ENCODE results near the gene CUEDC1. TPM values are rescaled to one million over a fixed set of nuclear protein-coding genes. Genes with fewer than 3 reads are reported as not detected.

CUEDC1 gene
- total and polyA plus RNA-seq, 2 of the 13 experiments (the other 11 are each of a cell fraction or from before 2014, with no cell fraction given) = 7.4 to 12.9 TPM

DNA sequence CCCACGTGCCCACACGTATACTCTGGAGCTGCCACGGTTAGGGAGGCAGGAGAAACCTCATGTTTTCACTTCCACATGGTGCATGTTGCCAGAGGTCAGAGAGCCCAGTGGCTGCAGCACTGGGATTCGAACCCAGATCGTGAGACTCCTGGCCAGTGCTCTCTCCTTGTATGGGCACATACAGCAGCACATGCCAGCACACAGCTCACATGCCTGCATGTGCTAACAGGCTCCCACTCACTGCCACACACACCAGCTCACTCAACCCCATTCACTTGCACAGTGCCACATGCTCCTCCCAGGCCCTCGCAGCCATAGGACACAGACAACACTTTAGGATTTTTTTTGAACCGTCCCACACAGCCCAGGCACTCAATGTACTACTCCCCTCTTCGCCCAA, 55.8 kb downstream of the CUEDC1 start (continued):
- no peak for TF ChIP-seq NFATC3 (CRISPR knock-in tag; IDR thresholded peaks at IDR 0.05)
- no peak for TF ChIP-seq BRCA1 (CRISPR knock-in tag; IDR thresholded peaks at IDR 0.05)
- TF ChIP-seq, protein P1, sequence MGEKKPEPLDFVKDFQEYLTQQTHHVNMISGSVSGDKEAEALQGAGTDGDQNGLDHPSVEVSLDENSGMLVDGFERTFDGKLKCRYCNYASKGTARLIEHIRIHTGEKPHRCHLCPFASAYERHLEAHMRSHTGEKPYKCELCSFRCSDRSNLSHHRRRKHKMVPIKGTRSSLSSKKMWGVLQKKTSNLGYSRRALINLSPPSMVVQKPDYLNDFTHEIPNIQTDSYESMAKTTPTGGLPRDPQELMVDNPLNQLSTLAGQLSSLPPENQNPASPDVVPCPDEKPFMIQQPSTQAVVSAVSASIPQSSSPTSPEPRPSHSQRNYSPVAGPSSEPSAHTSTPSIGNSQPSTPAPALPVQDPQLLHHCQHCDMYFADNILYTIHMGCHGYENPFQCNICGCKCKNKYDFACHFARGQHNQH (CRISPR knock-in tag; IDR thresholded peaks at IDR 0.05) = 0 out of 2 replicates have a peak, but pooled peaks have one; percentile 8

DNA sequence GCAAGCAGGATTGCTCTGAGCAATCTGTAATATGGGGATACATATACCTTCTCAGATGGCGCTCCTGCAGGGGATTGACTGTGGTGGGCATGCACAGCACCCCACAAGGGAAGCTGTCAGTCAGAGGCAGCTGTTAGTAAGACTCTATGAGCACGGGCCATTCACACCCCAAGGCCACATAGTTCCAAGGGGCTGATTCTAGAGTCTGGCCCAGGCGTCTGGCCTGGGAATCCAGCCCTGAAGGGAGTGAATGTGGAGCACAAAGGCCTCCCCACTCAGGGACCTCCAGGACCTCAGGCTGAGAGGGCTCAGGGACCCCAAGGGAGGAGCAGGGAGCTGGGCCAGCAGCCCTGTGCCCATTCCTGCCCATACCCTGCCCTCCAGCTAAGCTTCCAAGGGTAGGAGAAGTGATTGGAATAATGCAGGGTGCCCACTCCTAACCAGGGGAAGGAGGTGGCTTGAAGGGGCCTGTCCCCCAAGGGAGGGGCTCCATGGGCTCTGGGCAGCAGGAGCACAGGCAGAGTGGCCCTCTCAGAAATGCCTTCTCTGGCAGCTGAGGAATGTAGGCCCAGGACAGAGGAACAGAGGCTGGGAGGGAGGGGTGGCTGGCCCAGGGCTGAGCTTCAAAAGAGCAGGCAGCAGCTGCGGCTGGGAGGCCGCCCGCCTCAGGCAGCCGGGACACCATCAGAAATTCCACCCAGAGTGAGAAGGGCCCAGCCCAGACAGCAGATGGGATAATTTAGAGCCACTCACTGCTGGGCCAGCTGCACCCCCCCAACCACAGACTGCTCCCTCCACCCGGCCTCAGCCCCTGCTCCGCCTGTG, 56.5 kb downstream of the CUEDC1 start:
- Histone ChIP-seq H3K27me3 (ENCODE audit: control insufficient read depth in 1 of 2, insufficient read depth in 2 of 2, low read length in 2 of 2) (no peaks in the 10 kb centered on the region), H3K27ac (ENCODE audit: extremely low read length, insufficient read depth, low read length) (peak overlapping the region; percentile 10), H4K20me1 (ENCODE audit: insufficient read depth, low read length) (no peaks in the 10 kb centered on the region), H3K9ac (ENCODE audit: insufficient read depth, low read depth, low read length) (peak overlapping the region; percentile 24), H3K36me3 (replicated peaks in 1 of 2; ENCODE audit: control insufficient read depth in 1 of 2, insufficient read depth in 2 of 2, low read length in 2 of 2) (no peaks in the 10 kb centered on the region), H3K79me2 (ENCODE audit: insufficient read depth, low read length) (no peaks in the 10 kb centered on the region), H3K4me3 (replicated peaks in 1 of 3; ENCODE audit: insufficient read depth in 1 of 3, low read depth in 2 of 3, low read length in 3 of 3) (no peak overlapping the region), H3K4me1 (ENCODE audit: insufficient read depth, low read length) (peaks cover 80% of the 10 kb centered on the region), H3K9me3 (ENCODE audit: low read length) (no peaks in the 10 kb centered on the region), H3K4me2 (ENCODE audit: low read depth, low read length) (0 out of 2 replicates have a peak overlapping the region, but pooled peaks have one; percentile 18), H2AFZ (ENCODE audit: low read length) (no peak overlapping the region)
- ChIA-PET CTCF (ENCODE audit: low intra/inter-chr PET ratio, low total read pairs) (no interaction called here), POLR2A (interaction anchor here (0.9 to 3.2 kb wide), 6 partner anchors 19 to 95 kb away, joined by 3 to 9 read pairs (median 4); partner anchors contain the start of genes CUEDC1 and MRPS23)
- WGBS (ENCODE audit: low lambda C conversion rate) = 62% methylated on average over 6 of the region's 9 CpGs
- peak; percentile 61 for ATAC-seq
- DNase-seq (ENCODE audit: low spot score) = peak; percentile 72
- intact Hi-C loops (cut with micrococcal nuclease; ENCODE audit: unreplicated experiment) (no loop called here), in situ Hi-C loops (cut with HindIII; ENCODE audit: extremely low pct_ligation_motif_present, low pct_unique_long_range_greater_than_20kb) (loop anchor here (10.0 kb wide), 1 partner anchor 216 kb away; no protein-coding TSS in a partner anchor)
- BruUV-seq (replicated peaks) = no TSS peak
- no peak for FAIRE-seq
- TF ChIP-seq ATM (IDR thresholded peaks at IDR 0.05; ENCODE audit: borderline replicate concordance) (no peak), TSC22D2 (CRISPR knock-in tag; IDR thresholded peaks at IDR 0.05; ENCODE audit: borderline replicate concordance) (no peak), ZNF768 (CRISPR knock-in tag; IDR thresholded peaks at IDR 0.05) (no peak), ZFY (CRISPR knock-in tag; IDR thresholded peaks at IDR 0.05) (no peak), GPN1 (CRISPR knock-in tag; IDR thresholded peaks at IDR 0.05; ENCODE audit: borderline replicate concordance) (no peak), ZFAT (CRISPR knock-in tag; conservative IDR thresholded peaks at IDR 0.05) (no peak), ZNF816 (CRISPR knock-in tag; IDR thresholded peaks at IDR 0.05; ENCODE audit: borderline replicate concordance) (no peak), SNRNP70 (IDR thresholded peaks at IDR 0.05; ENCODE audit: low read depth, low read length) (no peak), ZNF337 (CRISPR knock-in tag; IDR thresholded peaks at IDR 0.05; ENCODE audit: borderline replicate concordance, low read depth) (no peak), HCFC1 (IDR thresholded peaks at IDR 0.05; ENCODE audit: low read depth, low read length) (no peak), RXRA (CRISPR knock-in tag; IDR thresholded peaks at IDR 0.05) (peak; percentile 52), ZMYM2 (CRISPR knock-in tag; IDR thresholded peaks at IDR 0.05) (no peak), RBM39 (IDR thresholded peaks at IDR 0.05; ENCODE audit: low read depth, low read length, poor library complexity, severe bottlenecking) (no peak), ZFX (CRISPR knock-in tag; IDR thresholded peaks at IDR 0.05; ENCODE audit: low read depth) (peak; percentile 48), ZNF468 (CRISPR knock-in tag; IDR thresholded peaks at IDR 0.05) (no peak), REPIN1 (CRISPR knock-in tag; IDR thresholded peaks at IDR 0.05; ENCODE audit: borderline replicate concordance, low read depth) (no peak), DNMT3B (CRISPR knock-in tag; conservative IDR thresholded peaks at IDR 0.05) (no peak)
- TF ChIP-seq, protein P2, sequence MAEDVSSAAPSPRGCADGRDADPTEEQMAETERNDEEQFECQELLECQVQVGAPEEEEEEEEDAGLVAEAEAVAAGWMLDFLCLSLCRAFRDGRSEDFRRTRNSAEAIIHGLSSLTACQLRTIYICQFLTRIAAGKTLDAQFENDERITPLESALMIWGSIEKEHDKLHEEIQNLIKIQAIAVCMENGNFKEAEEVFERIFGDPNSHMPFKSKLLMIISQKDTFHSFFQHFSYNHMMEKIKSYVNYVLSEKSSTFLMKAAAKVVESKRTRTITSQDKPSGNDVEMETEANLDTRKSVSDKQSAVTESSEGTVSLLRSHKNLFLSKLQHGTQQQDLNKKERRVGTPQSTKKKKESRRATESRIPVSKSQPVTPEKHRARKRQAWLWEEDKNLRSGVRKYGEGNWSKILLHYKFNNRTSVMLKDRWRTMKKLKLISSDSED (CRISPR knock-in tag; IDR thresholded peaks at IDR 0.05) = no peak

Data from HepG2 (cell line).